ENCODE measurements around the gene MT1HL1. TPM values are rescaled to one million over a fixed set of nuclear protein-coding genes. Genes with fewer than 3 reads are reported as not detected.

The MT1HL1 gene
- total and polyA plus RNA-seq, 5 experiments from 2014 or later: not detected

Other genes with a start within 250 kb of the MT1HL1 start
- gene MTR, start 209.1 kb downstream of the MT1HL1 start, total RNA-seq: 10 to 100 TPM; 67.1 to 67.9 TPM
- 10 to 100 TPM; 14.8 to 25.6 (median 18.3) TPM for gene MTR, start 209.1 kb downstream of the MT1HL1 start, polyA plus RNA-seq
- gene RYR2, start 37.7 kb upstream of the MT1HL1 start, total RNA-seq: not detected
- gene RYR2, start 37.7 kb upstream of the MT1HL1 start, polyA plus RNA-seq: not detected